ENCODE data around the gene TMEM272. TPM values are rescaled to one million over a fixed set of nuclear protein-coding genes. Genes with fewer than 3 reads are reported as not detected.

The TMEM272 gene
- total RNA-seq = not detected in 2 replicates

DNA sequence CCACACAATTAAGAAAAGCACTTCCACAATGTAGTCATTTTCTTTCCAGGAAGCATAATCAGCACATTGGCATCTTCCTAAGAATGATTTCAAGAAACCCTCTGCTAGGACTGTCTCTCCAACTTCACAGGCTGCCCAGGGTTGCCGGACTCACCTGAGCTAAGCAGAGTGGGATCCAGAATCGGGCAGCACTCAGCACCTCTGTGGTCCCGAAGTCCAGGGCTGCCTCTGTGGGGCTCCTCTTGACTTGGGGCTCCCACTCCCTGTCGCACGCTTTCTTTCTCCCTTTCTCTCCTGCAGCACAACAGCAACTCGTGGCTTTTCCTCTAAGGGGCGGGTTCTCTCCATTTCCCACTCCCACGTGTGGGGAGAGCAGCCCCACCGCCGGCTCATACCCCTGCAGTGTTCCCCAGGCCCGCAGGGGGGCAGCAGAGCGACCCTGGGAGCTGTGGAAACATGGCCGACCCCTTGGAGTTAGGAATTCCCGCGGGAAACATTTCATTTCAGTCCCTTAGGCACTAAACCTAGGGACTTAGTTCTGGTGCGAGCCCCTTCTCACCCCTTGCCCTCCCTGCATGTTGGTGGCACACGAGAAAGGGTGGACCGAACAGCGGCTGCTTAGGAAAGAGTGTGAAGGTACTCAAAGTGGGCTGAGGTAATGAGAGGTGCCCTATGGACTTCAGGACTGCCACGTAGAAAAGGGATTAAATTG is at the start of gene TMEM272:
Gene TMEM272 (minus strand): TSS at position 316 of the 712 bp plus-strand sequence. CDS start 6,647 bp downstream, outside the sequence.
- H3K27me3 Mint-ChIP-seq = peaks cover 10% of the 10 kb centered on the region
- DNase-seq (peak; percentile 37), ATAC-seq (ENCODE audit: low read depth) (peak; percentile 78)
- intact Hi-C loops (cut with micrococcal nuclease) = loop anchor here (1.0 kb wide), 1 partner anchor 282 kb away; no protein-coding TSS in a partner anchor
- peaks cover 2% of the 10 kb centered on the region for H3K4me1 Mint-ChIP-seq
- H3K27ac Mint-ChIP-seq = no peak within 1 kb of the TSS
- TF ChIP-seq, protein P1, sequence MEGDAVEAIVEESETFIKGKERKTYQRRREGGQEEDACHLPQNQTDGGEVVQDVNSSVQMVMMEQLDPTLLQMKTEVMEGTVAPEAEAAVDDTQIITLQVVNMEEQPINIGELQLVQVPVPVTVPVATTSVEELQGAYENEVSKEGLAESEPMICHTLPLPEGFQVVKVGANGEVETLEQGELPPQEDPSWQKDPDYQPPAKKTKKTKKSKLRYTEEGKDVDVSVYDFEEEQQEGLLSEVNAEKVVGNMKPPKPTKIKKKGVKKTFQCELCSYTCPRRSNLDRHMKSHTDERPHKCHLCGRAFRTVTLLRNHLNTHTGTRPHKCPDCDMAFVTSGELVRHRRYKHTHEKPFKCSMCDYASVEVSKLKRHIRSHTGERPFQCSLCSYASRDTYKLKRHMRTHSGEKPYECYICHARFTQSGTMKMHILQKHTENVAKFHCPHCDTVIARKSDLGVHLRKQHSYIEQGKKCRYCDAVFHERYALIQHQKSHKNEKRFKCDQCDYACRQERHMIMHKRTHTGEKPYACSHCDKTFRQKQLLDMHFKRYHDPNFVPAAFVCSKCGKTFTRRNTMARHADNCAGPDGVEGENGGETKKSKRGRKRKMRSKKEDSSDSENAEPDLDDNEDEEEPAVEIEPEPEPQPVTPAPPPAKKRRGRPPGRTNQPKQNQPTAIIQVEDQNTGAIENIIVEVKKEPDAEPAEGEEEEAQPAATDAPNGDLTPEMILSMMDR (IDR thresholded peaks at IDR 0.05) = no peak
- H3K4me3 Mint-ChIP-seq = no peak within 1 kb of the TSS
- ChIA-PET POLR2A (interaction anchor here (0.6 kb wide), 1 partner anchor 827 kb away, joined by 9 read pairs; no protein-coding TSS in a partner anchor), CTCF (interaction anchor here (1.2 kb wide), 1 partner anchor 30 kb away, joined by 5 read pairs; no protein-coding TSS in a partner anchor)
- H3K9me3 Mint-ChIP-seq = no peaks in the 10 kb centered on the region
- no peaks in the 10 kb centered on the region for H3K36me3 Mint-ChIP-seq (ENCODE audit: low read depth)

- H3K9me3 Mint-ChIP-seq = no peaks in the 10 kb centered on the region
- TF ChIP-seq, protein P1 (IDR thresholded peaks at IDR 0.05) = no peak
- no peak for DNase-seq
- peaks cover 18% of the 10 kb centered on the region for H3K27me3 Mint-ChIP-seq
- no peaks in the 10 kb centered on the region for H3K36me3 Mint-ChIP-seq (ENCODE audit: low read depth)
- no peaks in the 10 kb centered on the region for H3K4me1 Mint-ChIP-seq
- intact Hi-C loops (cut with micrococcal nuclease) = no loop called here
- no peak overlapping the region for H3K4me3 Mint-ChIP-seq
- ChIA-PET CTCF (interaction anchor here (1.1 to 2.6 kb wide), 3 partner anchors 53 to 233 kb away, joined by 3 to 18 read pairs (median 5); no protein-coding TSS in a partner anchor), POLR2A (no interaction called here)
- no peak for ATAC-seq (ENCODE audit: low read depth)
- H3K27ac Mint-ChIP-seq = no peak overlapping the region
Measured at GRCh38 chr13:51894239-51894638, 49.3 kb upstream of the TMEM272 start.

GRCh38 chr13:51892657-51893056 is 47.7 kb upstream of the TMEM272 start:
- Mint-ChIP-seq H3K9me3 (no peaks in the 10 kb centered on the region), H3K36me3 (ENCODE audit: low read depth) (no peaks in the 10 kb centered on the region), H3K27ac (no peak overlapping the region), H3K27me3 (peaks cover 18% of the 10 kb centered on the region), H3K4me1 (no peaks in the 10 kb centered on the region), H3K4me3 (no peak overlapping the region)
- no peak for DNase-seq
- ChIA-PET POLR2A (no interaction called here), CTCF (interaction anchor here (2.4 kb wide), 1 partner anchor 77 kb away, joined by 5 read pairs; no protein-coding TSS in a partner anchor)
- TF ChIP-seq, protein P1 (IDR thresholded peaks at IDR 0.05) = no peak
- ATAC-seq (ENCODE audit: low read depth) = no peak
- intact Hi-C loops (cut with micrococcal nuclease) = no loop called here

DNA sequence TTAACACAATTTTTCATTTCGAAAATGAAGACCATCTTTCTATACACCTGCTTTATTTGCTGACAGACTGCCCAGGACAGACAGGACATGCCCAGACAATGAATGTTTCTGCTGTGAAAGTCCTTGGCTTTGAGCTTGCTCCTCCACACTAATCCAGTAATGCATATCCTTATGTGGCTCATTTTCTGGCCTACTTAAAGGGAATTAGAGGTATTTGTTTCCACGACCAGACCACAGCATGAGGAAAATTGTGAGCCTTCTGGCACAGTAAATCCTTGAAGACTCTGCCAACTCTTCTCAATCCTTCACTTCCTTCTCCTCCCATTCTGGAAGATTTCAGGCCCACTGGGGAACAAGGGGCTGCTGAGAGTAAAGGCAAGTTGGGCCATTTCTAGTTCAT is 42.5 kb upstream of the TMEM272 start:
- POLR2A ChIA-PET = no interaction called here
- Mint-ChIP-seq H3K4me1 (no peaks in the 10 kb centered on the region), H3K9me3 (peaks cover 13% of the 10 kb centered on the region), H3K27ac (no peak overlapping the region), H3K4me3 (no peak overlapping the region), H3K27me3 (peaks cover 2% of the 10 kb centered on the region), H3K36me3 (ENCODE audit: low read depth) (no peaks in the 10 kb centered on the region)
- intact Hi-C loops (cut with micrococcal nuclease) = no loop called here
- TF ChIP-seq, protein P1 (IDR thresholded peaks at IDR 0.05) = no peak
- CTCF ChIA-PET = no interaction called here
- no peak for ATAC-seq (ENCODE audit: low read depth)
- no peak for DNase-seq

- H3K4me3 Mint-ChIP-seq = no peak overlapping the region
- ChIA-PET CTCF (interaction anchor here (1.2 kb wide), 1 partner anchor 10 kb away, joined by 3 read pairs; no protein-coding TSS in a partner anchor), POLR2A (no interaction called here)
- no peak for DNase-seq
- ATAC-seq (ENCODE audit: low read depth) = no peak
- no peaks in the 10 kb centered on the region for H3K36me3 Mint-ChIP-seq (ENCODE audit: low read depth)
- intact Hi-C loops (cut with micrococcal nuclease) = no loop called here
- TF ChIP-seq, protein P1 (IDR thresholded peaks at IDR 0.05) = no peak
- peaks cover 2% of the 10 kb centered on the region for H3K27me3 Mint-ChIP-seq
- no peaks in the 10 kb centered on the region for H3K4me1 Mint-ChIP-seq
- H3K27ac Mint-ChIP-seq = no peak overlapping the region
- H3K9me3 Mint-ChIP-seq = peaks cover 15% of the 10 kb centered on the region
Measured at GRCh38 chr13:51885651-51886050, 40.7 kb upstream of the TMEM272 start.

Measured in activated B cell treated with CpG ODN at 0.5 μM for 24 hours (primary cell).